PC-9 (cell line): Measurements from ENCODE around the gene PITPNM1. TPM values are rescaled to one million over a fixed set of nuclear protein-coding genes. Genes with fewer than 3 reads are reported as not detected.
"Not testable (repeated sequence)": the region's sequence is repeated elsewhere in the genome, so short reads cannot be mapped to it uniquely, and the experiment has no call there.

Experiments
- Bru-seq: library from RNA; stranded (reverse); fragments of 400-500 nt; gene quantifications from one replicate; lab custom pipeline; 2021; lab: Mats Ljungman, UMichigan
- BruChase-seq, 2 experiments: library from RNA; stranded (reverse); fragments of 400-500 nt; gene quantifications; one replicate each; lab custom pipeline; 2021; lab: Mats Ljungman, UMichigan
- BruUV-seq: library from RNA; stranded (reverse); fragments of 400-500 nt; replicated peaks from 2 replicates; lab custom pipeline; 2021; lab: Mats Ljungman, UMichigan
- CTCF ChIA-PET: fragments of 300-600 bp; sonication (Branson Sonifier 250); formaldehyde crosslinking; loops from one replicate; lab custom pipeline; 2022; ENCODE audit warnings: antibody characterized with exemption; lab: Charles Lee
- POLR2A ChIA-PET: fragments of 300-600 bp; sonication (Branson Sonifier 250); formaldehyde crosslinking; loops from one replicate; lab custom pipeline; 2022; ENCODE audit warnings: antibody characterized with exemption; ENCODE audit not compliant: unreplicated experiment; lab: Charles Lee
- DNase-seq, 2 experiments: peaks; one replicate each; pipeline versions ENCODE4 v3.0.0 to v3.0.0-alpha.2; 2015 to 2022; ENCODE audit warnings: mixed read lengths in 1 of 2
- H2AFZ ChIP-seq: fragments of 200-600 bp; sonication (generic); 2 replicates; pipeline ENCODE4 v1.8.1; 2017; ENCODE audit warnings: antibody characterized with exemption
- H3F3A ChIP-seq: fragments of 200-600 bp; sonication (generic); 2 replicates; pipeline ENCODE4 v1.8.1; 2017; ENCODE audit warnings: antibody characterized with exemption, mild to moderate bottlenecking, low read depth; ENCODE audit not compliant: insufficient read depth
- H3K27ac ChIP-seq: fragments of 200-600 bp; sonication (generic); 2 replicates; pipeline ENCODE4 v1.6.1; 2016; ENCODE audit warnings: mixed run types
- H3K27me3 ChIP-seq: fragments of 200-600 bp; sonication (generic); 2 replicates; pipeline ENCODE4 v1.6.1; 2016; ENCODE audit warnings: low read depth, mixed run types; ENCODE audit not compliant: insufficient read depth
- H3K36me3 ChIP-seq: fragments of 200-600 bp; sonication (generic); 2 replicates; pipeline ENCODE4 v1.6.1; 2016; ENCODE audit warnings: low read depth, mixed run types
- H3K4me1 ChIP-seq: fragments of 200-600 bp; sonication (generic); replicated peaks from 2 replicates; pipeline ENCODE4 v1.6.1; 2016; ENCODE audit warnings: mixed run types; ENCODE audit not compliant: insufficient read depth
- H3K4me2 ChIP-seq: fragments of 200-600 bp; sonication (generic); 2 replicates; pipeline ENCODE4 v1.6.1; 2017; ENCODE audit warnings: mixed run types
- H3K4me3 ChIP-seq: fragments of 200-600 bp; sonication (generic); 2 replicates; pipeline ENCODE4 v1.6.1; 2016; ENCODE audit warnings: mixed run types
- H3K79me2 ChIP-seq: fragments of 200-600 bp; sonication (generic); 2 replicates; pipeline ENCODE4 v1.6.1; 2017; ENCODE audit warnings: low read depth, mixed run types
- H3K9me2 ChIP-seq: fragments of 200-600 bp; sonication (generic); 2 replicates; pipeline ENCODE4 v1.8.1; 2017; ENCODE audit warnings: mild to moderate bottlenecking; ENCODE audit not compliant: insufficient read depth
- H3K9me3 ChIP-seq: fragments of 200-600 bp; sonication (generic); 2 replicates; pipeline ENCODE4 v1.8.1; 2016; ENCODE audit warnings: low read depth; ENCODE audit not compliant: insufficient read depth
- H4K20me1 ChIP-seq: fragments of 200-600 bp; sonication (generic); 2 replicates; pipeline ENCODE4 v1.8.1; 2017; ENCODE audit not compliant: insufficient read depth
- CTCF ChIP-seq: fragments of 200-600 bp; sonication (generic); conservative IDR thresholded peaks from 2 replicates; pipeline ENCODE4 v1.6.1; 2017; ENCODE audit warnings: mixed run types, antibody characterized with exemption, mild to moderate bottlenecking, moderate library complexity
- EZH2 ChIP-seq: fragments of 200-600 bp; sonication (generic); IDR thresholded peaks from 2 replicates; pipeline ENCODE4 v1.8.0; 2017; ENCODE audit warnings: antibody characterized with exemption, low read depth
- intact Hi-C: fragments of 100-400 bp; cut with micrococcal nuclease; formaldehyde crosslinking; loops from one replicate; pipeline ENCODE4 v1.10.0; 2022; ENCODE audit not compliant: unreplicated experiment
- long read RNA-seq: library from polyadenylated mRNA; stranded (forward); transcript quantifications from one replicate; pipeline ENCODE4 v2.0.0, GENCODE V29; 2022
- total RNA-seq: library from RNA; stranded (reverse); gene quantifications from 2 replicates; pipeline ENCODE4 v1.2.3, GENCODE V29; 2021

Gene PITPNM1
- total RNA-seq (84.0 and 116 TPM in 2 replicates), Bru-seq, nascent RNA (percentile 53 among the genes with signal in this experiment), BruChase-seq, experiment 1, labeled RNA remaining after a 2-hour chase (percentile 73 among the genes with signal in this experiment), BruChase-seq, experiment 2, labeled RNA remaining after a 6-hour chase (percentile 85 among the genes with signal in this experiment)
- long read RNA-seq, full-length matches to known transcripts, result 35 of 73 reads
- long read RNA-seq, partial matches to known transcripts, result 17 of 73 reads
- long read RNA-seq, other reads (novel, unspliced or antisense), result 21 of 73 reads

- BruUV-seq, result no TSS peak
Measured at GRCh38 chr11:67504950-67505581, at the start of gene PITPNM1. Gene PITPNM1, minus strand, starts transcription at chr11:67505363. Its CDS starts 1,183 bp downstream, at chr11:67504180.

DNA sequence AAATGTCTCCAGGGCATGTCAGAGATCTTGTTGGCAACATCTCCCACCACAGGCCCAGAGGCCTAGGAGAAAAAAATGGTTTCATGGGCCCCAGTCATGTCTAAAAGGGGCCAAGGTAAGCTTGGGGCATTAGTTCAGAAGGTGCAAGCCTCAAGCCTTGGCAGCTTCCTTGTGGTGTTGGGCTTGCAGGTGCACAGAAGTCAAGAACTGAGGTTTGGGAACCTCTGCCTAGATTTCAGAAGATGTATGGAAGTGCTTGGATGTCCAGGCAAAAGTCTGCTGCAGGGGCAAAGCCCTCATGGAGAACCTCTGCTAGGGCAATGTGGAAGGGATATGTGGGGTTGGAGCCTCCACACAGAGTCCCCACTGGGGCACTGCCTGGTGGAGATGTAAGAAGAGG is 46.5 kb upstream of the PITPNM1 start:
- CTCF ChIA-PET, H3K4me3 ChIP-seq, H4K20me1 ChIP-seq, H2AFZ ChIP-seq, H3F3A ChIP-seq, H3K9me2 ChIP-seq, H3K27me3 ChIP-seq, intact Hi-C loops, DNase-seq, H3K27ac ChIP-seq, H3K36me3 ChIP-seq, BruUV-seq, H3K4me2 ChIP-seq, H3K79me2 ChIP-seq, POLR2A ChIA-PET, H3K4me1 ChIP-seq: not testable (repeated sequence)
- H3K9me3 ChIP-seq, result peaks cover 13% of the 10 kb centered on the region; the same call in 1 of the 2 replicates

More at GRCh38 chr11:67504950-67505581, at the start of gene PITPNM1:
- DNase-seq, result peak in 1 of 2 experiments; percentile 85
- intact Hi-C loops, result loop anchor here (1.0 to 5.0 kb wide), 3 partner anchors 63 to 133 kb away; partner anchors contain the start of genes CLCF1, CORO1B and RPS6KB2
- H3K4me3 ChIP-seq, result peak within 1 kb of the TSS; percentile 97
- peaks cover 7% of the 10 kb centered on the region; the same call in 1 of the 2 replicates for H3K36me3 ChIP-seq
- H4K20me1 ChIP-seq, result peaks cover 3% of the 10 kb centered on the region; the same call in 1 of the 2 replicates
- peaks cover 36% of the 10 kb centered on the region for H3K4me1 ChIP-seq
- peaks cover 47% of the 10 kb centered on the region for H3F3A ChIP-seq
- H3K27ac ChIP-seq, result peak within 1 kb of the TSS; percentile 83
- peak within 1 kb of the TSS; percentile 86 for H2AFZ ChIP-seq
- ChIA-PET CTCF (interaction anchor here (0.5 to 0.9 kb wide), 4 partner anchors 76 to 868 kb away, joined by 3 to 5 read pairs (median 4); partner anchors contain the start of gene PPP1CA), POLR2A (interaction anchor here (0.6 to 0.8 kb wide), 2 partner anchors 120 to 159 kb away, joined by 3 to 4 read pairs; no protein-coding TSS in a partner anchor)
- peaks cover 33% of the 10 kb centered on the region for H3K79me2 ChIP-seq
- no peaks in the 10 kb centered on the region for H3K9me2 ChIP-seq
- H3K27me3 ChIP-seq, result no peaks in the 10 kb centered on the region
- TF ChIP-seq CTCF (no peak), EZH2 (no peak)
- no peaks in the 10 kb centered on the region for H3K9me3 ChIP-seq
- H3K4me2 ChIP-seq, result peak within 1 kb of the TSS; percentile 97

DNA sequence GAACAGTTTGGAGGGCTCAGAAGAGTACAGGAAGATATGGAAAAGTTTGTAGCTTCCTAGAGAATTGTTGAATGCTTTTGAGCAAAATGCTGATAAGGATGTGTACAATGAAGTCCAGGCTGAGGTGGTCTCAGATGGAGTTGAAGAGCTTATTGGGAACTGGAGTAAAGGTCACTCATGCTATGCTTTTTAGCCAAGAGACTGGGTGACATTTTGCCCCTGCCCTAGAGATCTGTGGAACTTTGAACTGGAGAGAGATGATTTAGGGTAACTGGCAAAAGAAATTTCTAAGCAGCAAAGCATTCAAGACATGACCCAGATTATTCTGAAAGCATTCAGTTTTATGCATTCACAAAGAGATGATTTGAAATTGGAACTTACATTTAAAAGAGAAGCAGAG is 46.0 kb upstream of the PITPNM1 start:
- Histone ChIP-seq H3K36me3 (no peaks in the 10 kb centered on the region), H3K27ac (no peak overlapping the region), H4K20me1 (no peaks in the 10 kb centered on the region), H3K4me2 (no peak overlapping the region), H3K9me2 (no peaks in the 10 kb centered on the region), H3K4me3 (no peak overlapping the region), H3K9me3 (peaks cover 13% of the 10 kb centered on the region; the same call in 1 of the 2 replicates), H3K27me3 (no peaks in the 10 kb centered on the region), H3F3A (no peaks in the 10 kb centered on the region), H3K4me1 (no peaks in the 10 kb centered on the region), H3K79me2 (no peaks in the 10 kb centered on the region), H2AFZ (no peak overlapping the region)
- TF ChIP-seq EZH2, result no peak
- TF ChIP-seq CTCF, result no peak
- ChIA-PET CTCF (no interaction called here), POLR2A (no interaction called here)
- BruUV-seq, result no TSS peak
- intact Hi-C loops, result no loop called here
- no peak for DNase-seq
